Esophagus muscularis mucosa (tissue), 4 donors: ENCODE measurements around the gene SFXN5.

Experiments
- EP300 ChIP-seq: sonication (generic); formaldehyde crosslinking; IDR thresholded peaks from one replicate; pipeline ENCODE4 v1.6.1; 2017; ENCODE audit warnings: antibody characterized with exemption
- POLR2A ChIP-seq: fragments of 450-650 bp; IDR thresholded peaks from one replicate; pipeline ENCODE4 v1.6.1; 2017; ENCODE audit warnings: antibody characterized with exemption, moderate library complexity, mild to moderate bottlenecking, low read depth
- POLR2AphosphoS5 ChIP-seq, 2 donors: sonication (generic); formaldehyde crosslinking; IDR thresholded peaks; one replicate each; pipeline ENCODE4 v1.6.1; 2017; ENCODE audit warnings: antibody characterized with exemption in 2 of 2
- TF ChIP-seq, protein P1 (sequence below), 3 experiments: fragments of 200-600 bp in 2 of 3; fragments of 450-650 bp in 1 of 3; sonication (generic) in 2 of 3; IDR thresholded peaks; one replicate each; pipeline ENCODE4 v1.5.1; 2017 to 2019; ENCODE audit warnings: antibody characterized with exemption in 3 of 3, mild to moderate bottlenecking in 2 of 3, moderate library complexity in 1 of 3

DNA sequence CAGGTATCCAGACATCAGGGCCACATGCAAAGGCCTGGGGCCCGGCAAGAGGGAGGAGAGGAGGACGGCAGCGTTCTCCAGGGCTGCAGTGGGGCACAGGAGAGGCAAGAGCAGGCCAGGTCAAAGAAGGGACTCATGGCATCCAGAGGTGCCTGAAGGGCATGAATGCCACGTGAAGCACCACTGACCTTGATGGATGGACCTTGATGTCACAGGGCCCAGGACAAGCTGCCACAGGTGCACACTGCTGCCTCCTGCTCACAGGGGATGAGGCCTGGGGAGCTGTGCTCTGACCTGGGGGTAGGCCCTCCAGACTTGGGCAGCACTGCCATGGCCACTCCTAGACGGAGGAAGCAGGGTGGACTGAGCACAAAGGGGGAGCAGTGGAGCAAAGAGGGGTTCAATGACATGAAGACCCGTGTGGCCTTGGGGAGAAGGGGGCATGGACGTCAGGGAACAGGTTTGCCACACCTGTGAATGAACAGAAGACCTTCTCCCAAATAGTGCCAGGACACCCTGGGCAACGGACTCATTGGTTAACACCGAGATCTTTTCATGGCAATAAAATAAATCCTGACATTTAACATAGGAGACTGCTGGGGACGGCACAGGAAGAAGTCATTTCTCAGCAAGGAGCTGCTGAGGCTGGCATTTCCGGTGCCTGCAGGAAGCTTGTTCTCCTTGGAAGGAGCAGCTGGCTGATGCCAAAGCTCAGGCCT, 88.6 kb downstream of the SFXN5 start:
- TF ChIP-seq POLR2A (no peak), EP300 (no peak), POLR2AphosphoS5 (IDR thresholded peaks at IDR 0.05) (no peak)
- TF ChIP-seq, protein P1, sequence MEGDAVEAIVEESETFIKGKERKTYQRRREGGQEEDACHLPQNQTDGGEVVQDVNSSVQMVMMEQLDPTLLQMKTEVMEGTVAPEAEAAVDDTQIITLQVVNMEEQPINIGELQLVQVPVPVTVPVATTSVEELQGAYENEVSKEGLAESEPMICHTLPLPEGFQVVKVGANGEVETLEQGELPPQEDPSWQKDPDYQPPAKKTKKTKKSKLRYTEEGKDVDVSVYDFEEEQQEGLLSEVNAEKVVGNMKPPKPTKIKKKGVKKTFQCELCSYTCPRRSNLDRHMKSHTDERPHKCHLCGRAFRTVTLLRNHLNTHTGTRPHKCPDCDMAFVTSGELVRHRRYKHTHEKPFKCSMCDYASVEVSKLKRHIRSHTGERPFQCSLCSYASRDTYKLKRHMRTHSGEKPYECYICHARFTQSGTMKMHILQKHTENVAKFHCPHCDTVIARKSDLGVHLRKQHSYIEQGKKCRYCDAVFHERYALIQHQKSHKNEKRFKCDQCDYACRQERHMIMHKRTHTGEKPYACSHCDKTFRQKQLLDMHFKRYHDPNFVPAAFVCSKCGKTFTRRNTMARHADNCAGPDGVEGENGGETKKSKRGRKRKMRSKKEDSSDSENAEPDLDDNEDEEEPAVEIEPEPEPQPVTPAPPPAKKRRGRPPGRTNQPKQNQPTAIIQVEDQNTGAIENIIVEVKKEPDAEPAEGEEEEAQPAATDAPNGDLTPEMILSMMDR (IDR thresholded peaks at IDR 0.05), result no peak
